DND-41 (cell line): ENCODE data around the gene SUN1.
"Not testable (repeated sequence)": the region's sequence is repeated elsewhere in the genome, so short reads cannot be mapped to it uniquely, and the experiment has no call there.

Source experiments
- ATAC-seq: fragments of 200-7000 bp; cut with Tn5 transposase; 3 replicates; pipeline ENCODE4 v1.9.1; 2021; ENCODE audit warnings: low read depth; ENCODE audit not compliant: insufficient read depth
- DNase-seq: peaks from one replicate; pipeline ENCODE4 v3.0.0-alpha.2; 2020
- H2AFZ ChIP-seq: 2 replicates; pipeline ENCODE4 v1.6.0; 2012; ENCODE audit warnings: low read depth, low read length
- H3K27ac ChIP-seq: 2 replicates; pipeline ENCODE4 v1.5.1; 2012; ENCODE audit warnings: low read length, inconsistent platforms
- H3K27me3 ChIP-seq: fragments of 200-600 bp; sonication (generic); 2 replicates; pipeline ENCODE4 v1.6.0; 2012; ENCODE audit warnings: low read length, mild to moderate bottlenecking, inconsistent platforms; ENCODE audit not compliant: insufficient read depth, poor library complexity
- H3K36me3 ChIP-seq: 2 replicates; pipeline ENCODE4 v1.5.1; 2012; ENCODE audit warnings: low read length, inconsistent platforms; ENCODE audit not compliant: insufficient read depth
- H3K4me1 ChIP-seq: 2 replicates; pipeline ENCODE4 v1.5.1; 2012; ENCODE audit warnings: mild to moderate bottlenecking, low read length; ENCODE audit not compliant: insufficient read depth
- H3K4me2 ChIP-seq: 2 replicates; pipeline ENCODE4 v1.6.0; 2012; ENCODE audit warnings: mild to moderate bottlenecking, moderate library complexity, low read length, inconsistent platforms; ENCODE audit not compliant: insufficient read depth
- H3K4me3 ChIP-seq, 2 experiments: fragments of 200-600 bp in 1 of 2; shearing (Covaris generic) in 1 of 2; 2 replicates each; pipeline ENCODE4 v1.5.1; 2012 to 2016; ENCODE audit warnings: inconsistent platforms in 2 of 2, low read length in 2 of 2, mild to moderate bottlenecking in 2 of 2, low read depth in 1 of 2, moderate library complexity in 1 of 2
- H3K79me2 ChIP-seq: 2 replicates; pipeline ENCODE4 v1.6.0; 2012; ENCODE audit warnings: low read length, inconsistent platforms; ENCODE audit not compliant: insufficient read depth
- H3K9ac ChIP-seq: 2 replicates; pipeline ENCODE4 v1.6.0; 2012; ENCODE audit warnings: low read depth, mild to moderate bottlenecking, inconsistent platforms, low read length, moderate library complexity
- H3K9me3 ChIP-seq: 2 replicates; pipeline ENCODE4 v1.5.1; 2012; ENCODE audit warnings: low read length, moderate library complexity, mild to moderate bottlenecking, inconsistent platforms; ENCODE audit not compliant: insufficient read depth, severe bottlenecking
- H4K20me1 ChIP-seq: 2 replicates; pipeline ENCODE4 v1.6.0; 2012; ENCODE audit warnings: low read length; ENCODE audit not compliant: insufficient read depth
- EZH2 ChIP-seq: IDR thresholded peaks from 3 replicates; pipeline ENCODE4 v1.6.1; 2012; ENCODE audit warnings: borderline replicate concordance, low read depth, mild to moderate bottlenecking, moderate library complexity, low read length, inconsistent platforms; ENCODE audit not compliant: severe bottlenecking
- TF ChIP-seq, protein P1 (sequence below): IDR thresholded peaks from 2 replicates; pipeline ENCODE4 v1.5.1; 2012; ENCODE audit warnings: borderline replicate concordance, low read length, moderate library complexity, mild to moderate bottlenecking; ENCODE audit not compliant: poor library complexity, severe bottlenecking; ENCODE audit errors: extremely low read depth

SUN1 gene

DNA sequence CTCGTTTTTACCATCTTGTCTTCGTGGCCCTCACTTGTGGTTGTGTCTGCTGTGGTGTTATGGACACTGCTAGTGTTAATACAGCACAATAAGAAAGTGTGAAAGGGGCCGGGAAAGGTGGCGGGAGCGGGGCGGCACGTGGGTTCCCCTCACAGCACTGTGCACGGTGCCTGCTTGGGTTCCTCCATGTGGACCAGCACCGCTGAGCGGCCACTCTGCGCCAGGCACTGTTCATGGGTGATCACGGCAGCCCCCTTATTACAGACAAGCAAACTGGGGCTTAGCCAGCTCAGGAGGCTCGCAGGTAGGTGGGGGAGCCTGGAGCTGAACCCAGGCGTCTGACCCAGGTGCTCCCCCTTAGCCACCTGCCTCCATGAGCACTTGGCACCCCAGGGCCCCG is 12.2 kb downstream of the SUN1 start:
- no peak overlapping the region for H3K4me2 ChIP-seq
- H3K9ac ChIP-seq, result no peak overlapping the region
- H3K27me3 ChIP-seq, result no peaks in the 10 kb centered on the region
- no peak overlapping the region for H3K4me3 ChIP-seq
- no peak overlapping the region for H3K27ac ChIP-seq
- peaks cover 7% of the 10 kb centered on the region; the same call in 1 of the 2 replicates for H3K79me2 ChIP-seq
- peaks cover 70% of the 10 kb centered on the region for H3K36me3 ChIP-seq
- no peak overlapping the region for H2AFZ ChIP-seq
- H3K4me1 ChIP-seq, result no peaks in the 10 kb centered on the region
- no peak for DNase-seq
- TF ChIP-seq EZH2, result no peak
- TF ChIP-seq, protein P1, sequence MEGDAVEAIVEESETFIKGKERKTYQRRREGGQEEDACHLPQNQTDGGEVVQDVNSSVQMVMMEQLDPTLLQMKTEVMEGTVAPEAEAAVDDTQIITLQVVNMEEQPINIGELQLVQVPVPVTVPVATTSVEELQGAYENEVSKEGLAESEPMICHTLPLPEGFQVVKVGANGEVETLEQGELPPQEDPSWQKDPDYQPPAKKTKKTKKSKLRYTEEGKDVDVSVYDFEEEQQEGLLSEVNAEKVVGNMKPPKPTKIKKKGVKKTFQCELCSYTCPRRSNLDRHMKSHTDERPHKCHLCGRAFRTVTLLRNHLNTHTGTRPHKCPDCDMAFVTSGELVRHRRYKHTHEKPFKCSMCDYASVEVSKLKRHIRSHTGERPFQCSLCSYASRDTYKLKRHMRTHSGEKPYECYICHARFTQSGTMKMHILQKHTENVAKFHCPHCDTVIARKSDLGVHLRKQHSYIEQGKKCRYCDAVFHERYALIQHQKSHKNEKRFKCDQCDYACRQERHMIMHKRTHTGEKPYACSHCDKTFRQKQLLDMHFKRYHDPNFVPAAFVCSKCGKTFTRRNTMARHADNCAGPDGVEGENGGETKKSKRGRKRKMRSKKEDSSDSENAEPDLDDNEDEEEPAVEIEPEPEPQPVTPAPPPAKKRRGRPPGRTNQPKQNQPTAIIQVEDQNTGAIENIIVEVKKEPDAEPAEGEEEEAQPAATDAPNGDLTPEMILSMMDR, result no peak
- ATAC-seq, result no peak
- H4K20me1 ChIP-seq, result peaks cover 7% of the 10 kb centered on the region
- H3K9me3 ChIP-seq, result no peaks in the 10 kb centered on the region

DNA sequence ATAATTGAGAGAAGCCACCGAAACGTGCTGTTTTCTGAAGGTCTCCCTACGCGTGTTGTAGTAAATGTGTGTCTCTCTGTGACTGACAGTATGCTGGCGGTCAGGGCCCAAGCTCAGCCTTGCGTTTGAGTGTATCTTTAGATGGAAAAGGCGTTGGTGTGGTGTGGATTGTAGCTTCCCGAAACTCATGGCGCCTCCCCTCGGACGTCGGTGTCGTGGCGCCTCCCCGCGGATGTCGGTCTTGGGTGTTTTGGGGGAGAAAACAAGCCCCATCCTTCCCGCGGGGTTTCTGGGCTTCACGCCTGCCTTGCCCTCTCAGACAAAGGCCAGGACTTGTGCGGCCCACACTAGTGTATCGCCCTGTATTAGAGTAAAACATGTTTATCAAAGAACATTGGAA is 12.8 kb downstream of the SUN1 start:
- no peak overlapping the region for H2AFZ ChIP-seq
- H3K27ac ChIP-seq, result no peak overlapping the region
- TF ChIP-seq EZH2, result no peak
- TF ChIP-seq, protein P1, result no peak
- peaks cover 7% of the 10 kb centered on the region; the same call in 1 of the 2 replicates for H3K79me2 ChIP-seq
- no peaks in the 10 kb centered on the region for H3K27me3 ChIP-seq
- no peak for DNase-seq
- H3K4me1 ChIP-seq, result no peaks in the 10 kb centered on the region
- H3K4me2 ChIP-seq, result no peak overlapping the region
- H3K9me3 ChIP-seq, result no peaks in the 10 kb centered on the region
- H3K4me3 ChIP-seq, result no peak overlapping the region
- H3K36me3 ChIP-seq, result peaks cover 70% of the 10 kb centered on the region
- H3K9ac ChIP-seq, result no peak overlapping the region
- peaks cover 7% of the 10 kb centered on the region for H4K20me1 ChIP-seq
- ATAC-seq, result no peak

DNA sequence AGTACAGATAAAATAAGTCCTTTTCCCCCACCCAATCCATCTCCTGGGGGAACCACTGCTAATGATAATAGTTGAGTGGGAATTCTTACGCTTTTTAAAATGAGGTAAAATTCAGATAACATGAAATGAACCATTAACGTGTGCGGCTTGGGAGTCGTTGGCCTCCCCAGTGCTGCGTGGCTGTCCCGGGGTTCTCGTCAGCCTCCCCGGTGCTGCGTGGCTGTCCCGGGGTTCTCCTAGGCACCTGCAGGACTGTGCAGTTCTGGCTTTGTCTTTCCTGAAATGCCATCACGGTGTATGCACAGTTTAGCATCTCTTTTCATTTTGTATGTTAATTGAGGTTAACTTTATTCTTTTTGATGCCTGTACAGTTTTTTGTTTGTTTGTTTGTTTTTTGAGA is 13.5 kb downstream of the SUN1 start:
- Histone ChIP-seq H3K27me3 (no peaks in the 10 kb centered on the region), H4K20me1 (peaks cover 7% of the 10 kb centered on the region), H3K4me3 (no peak overlapping the region), H3K4me1 (no peaks in the 10 kb centered on the region), H3K79me2 (peaks cover 7% of the 10 kb centered on the region; the same call in 1 of the 2 replicates), H2AFZ (no peak overlapping the region), H3K27ac (no peak overlapping the region), H3K36me3 (peaks cover 71% of the 10 kb centered on the region), H3K4me2 (no peak overlapping the region), H3K9me3 (no peaks in the 10 kb centered on the region), H3K9ac (no peak overlapping the region)
- TF ChIP-seq, protein P1, result no peak
- no peak for TF ChIP-seq EZH2
- ATAC-seq, result no peak
- DNase-seq, result no peak

DNA sequence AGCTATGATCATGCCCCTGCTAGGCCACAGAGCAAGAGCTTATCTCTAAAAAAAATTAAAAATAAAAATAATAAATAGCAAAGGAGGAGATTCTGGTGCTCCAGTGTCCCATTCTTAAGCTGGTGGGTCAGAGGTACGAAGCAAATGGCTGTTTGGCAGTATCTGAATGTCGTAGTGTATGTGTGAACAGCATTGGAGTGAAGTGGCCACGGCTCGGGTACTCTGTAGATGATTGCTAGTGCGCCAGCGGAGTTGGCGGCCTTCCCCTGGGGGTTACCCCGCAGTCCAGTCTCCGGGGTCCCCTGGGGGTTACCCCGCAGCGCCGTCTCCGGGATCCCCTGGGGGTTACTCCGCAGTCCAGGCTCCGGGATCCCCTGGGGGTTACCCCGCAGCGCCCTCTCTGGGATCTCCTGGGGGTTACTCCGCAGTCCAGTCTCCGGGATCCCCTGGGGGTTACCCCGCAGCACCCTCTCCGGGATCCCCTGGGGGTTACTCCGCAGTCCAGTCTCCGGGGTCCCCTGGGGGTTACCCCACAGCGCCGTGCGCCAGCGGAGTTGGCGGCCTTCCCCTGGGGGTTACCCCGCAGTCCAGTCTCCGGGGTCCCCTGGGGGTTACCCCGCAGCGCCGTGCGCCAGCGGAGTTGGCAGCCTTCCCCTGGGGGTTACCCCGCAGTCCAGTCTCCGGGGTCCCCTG is 14.8 kb downstream of the SUN1 start:
- H3K4me3 ChIP-seq, H3K9ac ChIP-seq, H3K27ac ChIP-seq, H3K27me3 ChIP-seq, H4K20me1 ChIP-seq, DNase-seq, H3K4me2 ChIP-seq, H3K9me3 ChIP-seq, H2AFZ ChIP-seq, H3K79me2 ChIP-seq, ATAC-seq, H3K4me1 ChIP-seq: not testable (repeated sequence)
- peaks cover 77% of the 10 kb centered on the region for H3K36me3 ChIP-seq

DNA sequence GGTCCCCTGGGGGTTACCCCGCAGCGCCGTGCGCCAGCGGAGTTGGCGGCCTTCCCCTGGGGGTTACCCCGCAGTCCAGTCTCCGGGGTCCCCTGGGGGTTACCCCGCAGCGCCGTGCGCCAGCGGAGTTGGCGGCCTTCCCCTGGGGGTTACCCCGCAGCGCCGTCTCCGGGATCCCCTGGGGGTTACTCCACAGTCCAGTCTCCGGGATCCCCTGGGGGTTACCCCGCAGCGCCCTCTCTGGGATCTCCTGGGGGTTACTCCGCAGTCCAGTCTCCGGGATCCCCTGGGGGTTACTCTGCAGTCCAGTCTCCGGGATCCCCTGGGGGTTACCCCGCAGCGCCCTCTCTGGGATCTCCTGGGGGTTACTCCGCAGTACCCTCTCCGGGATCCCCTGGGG is 15.5 kb downstream of the SUN1 start:
- H3K4me1 ChIP-seq, H3K4me2 ChIP-seq, H3K27ac ChIP-seq, H2AFZ ChIP-seq, H3K4me3 ChIP-seq, H4K20me1 ChIP-seq, DNase-seq, H3K9me3 ChIP-seq, ATAC-seq, H3K27me3 ChIP-seq, H3K79me2 ChIP-seq, H3K9ac ChIP-seq: not testable (repeated sequence)
- H3K36me3 ChIP-seq, result peaks cover 77% of the 10 kb centered on the region
